Activated CD8-positive, alpha-beta memory T cell treated with anti-CD3 and anti-CD28 coated beads, Interleukin-2, amount 10 ng/mL, durations not matched to agents 7 days and 5 days (primary cell): ENCODE results near the gene ACADSB. TPM values are rescaled to one million over a fixed set of nuclear protein-coding genes. Genes with fewer than 3 reads are reported as not detected.

Experiments used
- ATAC-seq: fragments of 150-1000 bp; cut with Tn5 transposase; one replicate; pipeline ENCODE4 v1.10.0; 2021; ENCODE audit warnings: moderate library complexity
- CTCF ChIA-PET: fragments of 350-600 bp; sonication (Branson Sonifier 250); formaldehyde crosslinking; loops from one replicate; lab custom pipeline; 2021; ENCODE audit warnings: antibody characterized with exemption; lab: Charles Lee
- DNase-seq: peaks from one replicate; pipeline ENCODE4 v3.0.0-alpha.2; 2020
- H3K27ac Mint-ChIP-seq: one replicate; pipeline ENCODE4 v1.8.0; 2021; ENCODE audit warnings: mild to moderate bottlenecking, mixed read lengths
- H3K27me3 Mint-ChIP-seq: one replicate; pipeline ENCODE4 v1.8.0; 2021; ENCODE audit warnings: mixed read lengths
- H3K36me3 Mint-ChIP-seq: one replicate; pipeline ENCODE4 v1.8.0; 2021; ENCODE audit warnings: mild to moderate bottlenecking, mixed read lengths
- H3K4me1 Mint-ChIP-seq: one replicate; pipeline ENCODE4 v1.8.0; 2021; ENCODE audit warnings: mixed read lengths
- H3K4me3 Mint-ChIP-seq: one replicate; pipeline ENCODE4 v1.8.0; 2021; ENCODE audit warnings: mild to moderate bottlenecking, moderate library complexity, mixed read lengths
- H3K9me3 Mint-ChIP-seq: one replicate; pipeline ENCODE4 v1.8.0; 2022; ENCODE audit warnings: low read depth, mixed read lengths
- total RNA-seq, 2 experiments: library from RNA; stranded (reverse); gene quantifications; one replicate each; pipeline ENCODE4 v1.2.3, GENCODE V29; 2021

The ACADSB gene
- total RNA-seq, 2 experiments from 2014 or later = 17.4 to 20.6 TPM

- H3K4me3 Mint-ChIP-seq = no peak overlapping the region
- no peak for DNase-seq
- no peak overlapping the region for H3K27ac Mint-ChIP-seq
- H3K36me3 Mint-ChIP-seq = no peaks in the 10 kb centered on the region
- H3K27me3 Mint-ChIP-seq = peaks cover 32% of the 10 kb centered on the region
- ATAC-seq = no peak
- H3K4me1 Mint-ChIP-seq = no peaks in the 10 kb centered on the region
- H3K9me3 Mint-ChIP-seq = no peaks in the 10 kb centered on the region
- CTCF ChIA-PET = no interaction called here
These were observed 59.5 kb downstream of the ACADSB start for GRCh38 chr10:123068087-123068853.

- Mint-ChIP-seq H3K27me3 (peaks cover 31% of the 10 kb centered on the region), H3K36me3 (no peaks in the 10 kb centered on the region), H3K4me1 (no peaks in the 10 kb centered on the region), H3K9me3 (no peaks in the 10 kb centered on the region), H3K4me3 (no peak overlapping the region), H3K27ac (no peak overlapping the region)
- CTCF ChIA-PET = no interaction called here
- no peak for DNase-seq
- ATAC-seq = no peak
These were observed 60.6 kb downstream of the ACADSB start for GRCh38 chr10:123069246-123069986.

- H3K36me3 Mint-ChIP-seq = no peaks in the 10 kb centered on the region
- ATAC-seq (no peak), DNase-seq (no peak)
- H3K4me1 Mint-ChIP-seq = no peaks in the 10 kb centered on the region
- H3K27ac Mint-ChIP-seq = no peak overlapping the region
- H3K4me3 Mint-ChIP-seq = no peak overlapping the region
- peaks cover 22% of the 10 kb centered on the region for H3K27me3 Mint-ChIP-seq
- CTCF ChIA-PET = no interaction called here
- H3K9me3 Mint-ChIP-seq = no peaks in the 10 kb centered on the region
These were observed 64.4 kb downstream of the ACADSB start for GRCh38 chr10:123073187-123073586.

GRCh38 chr10:123074215-123074614 lies 65.4 kb downstream of the ACADSB start:
- no peaks in the 10 kb centered on the region for H3K4me1 Mint-ChIP-seq
- ATAC-seq (no peak), DNase-seq (no peak)
- CTCF ChIA-PET = no interaction called here
- no peak overlapping the region for H3K4me3 Mint-ChIP-seq
- no peaks in the 10 kb centered on the region for H3K36me3 Mint-ChIP-seq
- H3K27me3 Mint-ChIP-seq = peaks cover 17% of the 10 kb centered on the region
- no peaks in the 10 kb centered on the region for H3K9me3 Mint-ChIP-seq
- H3K27ac Mint-ChIP-seq = no peak overlapping the region

GRCh38 chr10:123081896-123082295 lies 73.1 kb downstream of the ACADSB start:
- peaks cover 5% of the 10 kb centered on the region for H3K9me3 Mint-ChIP-seq
- DNase-seq (no peak), ATAC-seq (no peak)
- H3K27me3 Mint-ChIP-seq = peaks cover 9% of the 10 kb centered on the region
- no peaks in the 10 kb centered on the region for H3K36me3 Mint-ChIP-seq
- H3K27ac Mint-ChIP-seq = no peak overlapping the region
- H3K4me1 Mint-ChIP-seq = no peaks in the 10 kb centered on the region
- CTCF ChIA-PET = no interaction called here
- H3K4me3 Mint-ChIP-seq = no peak overlapping the region

- Mint-ChIP-seq H3K27ac (no peak overlapping the region), H3K4me1 (no peaks in the 10 kb centered on the region), H3K36me3 (no peaks in the 10 kb centered on the region), H3K27me3 (peaks cover 2% of the 10 kb centered on the region), H3K9me3 (peaks cover 5% of the 10 kb centered on the region), H3K4me3 (no peak overlapping the region)
- CTCF ChIA-PET = no interaction called here
- DNase-seq (no peak), ATAC-seq (no peak)
These were observed 75.0 kb downstream of the ACADSB start for GRCh38 chr10:123083811-123084210.

GRCh38 chr10:123086281-123086680 lies 77.5 kb downstream of the ACADSB start:
- no peaks in the 10 kb centered on the region for H3K36me3 Mint-ChIP-seq

GRCh38 chr10:123087348-123087747 lies 78.5 kb downstream of the ACADSB start:
- ATAC-seq = no peak
- no peaks in the 10 kb centered on the region for H3K36me3 Mint-ChIP-seq
- no peaks in the 10 kb centered on the region for H3K4me1 Mint-ChIP-seq
- no peak for DNase-seq
- CTCF ChIA-PET = no interaction called here
- no peak overlapping the region for H3K4me3 Mint-ChIP-seq
- no peak overlapping the region for H3K27ac Mint-ChIP-seq
- H3K9me3 Mint-ChIP-seq = peaks cover 5% of the 10 kb centered on the region
- H3K27me3 Mint-ChIP-seq = no peaks in the 10 kb centered on the region

More at GRCh38 chr10:123086281-123086680, 77.5 kb downstream of the ACADSB start:
- H3K4me1 Mint-ChIP-seq = no peaks in the 10 kb centered on the region
- ATAC-seq (no peak), DNase-seq (no peak)
- no peak overlapping the region for H3K27ac Mint-ChIP-seq
- no peak overlapping the region for H3K4me3 Mint-ChIP-seq
- no peaks in the 10 kb centered on the region for H3K27me3 Mint-ChIP-seq
- CTCF ChIA-PET = no interaction called here
- peaks cover 5% of the 10 kb centered on the region for H3K9me3 Mint-ChIP-seq

- Mint-ChIP-seq H3K27me3 (no peaks in the 10 kb centered on the region), H3K27ac (no peak overlapping the region), H3K36me3 (no peaks in the 10 kb centered on the region), H3K9me3 (peaks cover 5% of the 10 kb centered on the region), H3K4me1 (no peaks in the 10 kb centered on the region), H3K4me3 (no peak overlapping the region)
- CTCF ChIA-PET = no interaction called here
- DNase-seq (no peak), ATAC-seq (no peak)
These were observed 79.0 kb downstream of the ACADSB start for GRCh38 chr10:123087786-123088185.

GRCh38 chr10:123092635-123093414 lies 84.0 kb downstream of the ACADSB start:
- Mint-ChIP-seq H3K4me3 (no peak overlapping the region), H3K36me3 (no peaks in the 10 kb centered on the region), H3K9me3 (no peaks in the 10 kb centered on the region), H3K27me3 (peaks cover 6% of the 10 kb centered on the region), H3K4me1 (no peaks in the 10 kb centered on the region), H3K27ac (no peak overlapping the region)
- DNase-seq (no peak), ATAC-seq (no peak)
- CTCF ChIA-PET = no interaction called here

GRCh38 chr10:123093489-123093888 lies 84.7 kb downstream of the ACADSB start:
- Mint-ChIP-seq H3K27me3 (peaks cover 6% of the 10 kb centered on the region), H3K27ac (no peak overlapping the region), H3K36me3 (no peaks in the 10 kb centered on the region), H3K9me3 (no peaks in the 10 kb centered on the region), H3K4me1 (no peaks in the 10 kb centered on the region), H3K4me3 (no peak overlapping the region)
- DNase-seq (no peak), ATAC-seq (no peak)
- CTCF ChIA-PET = no interaction called here

- H3K36me3 Mint-ChIP-seq = no peaks in the 10 kb centered on the region
- CTCF ChIA-PET = no interaction called here
- ATAC-seq = no peak
- H3K4me3 Mint-ChIP-seq = no peak overlapping the region
- no peak for DNase-seq
- no peaks in the 10 kb centered on the region for H3K9me3 Mint-ChIP-seq
- no peak overlapping the region for H3K27ac Mint-ChIP-seq
- H3K4me1 Mint-ChIP-seq = no peaks in the 10 kb centered on the region
- H3K27me3 Mint-ChIP-seq = peaks cover 6% of the 10 kb centered on the region
These were observed 87.6 kb downstream of the ACADSB start for GRCh38 chr10:123096452-123096851.

- no peaks in the 10 kb centered on the region for H3K36me3 Mint-ChIP-seq
- CTCF ChIA-PET = no interaction called here
- H3K4me1 Mint-ChIP-seq = no peaks in the 10 kb centered on the region
- no peak for DNase-seq
- H3K4me3 Mint-ChIP-seq = no peak overlapping the region
- no peak overlapping the region for H3K27ac Mint-ChIP-seq
- no peak for ATAC-seq
- peaks cover 6% of the 10 kb centered on the region for H3K27me3 Mint-ChIP-seq
- H3K9me3 Mint-ChIP-seq = no peaks in the 10 kb centered on the region
These were observed 88.2 kb downstream of the ACADSB start for GRCh38 chr10:123097039-123097438.
